Eye (tissue), 1 donor: ENCODE results near the gene DNAH2.

ENCODE experiments used
- DNase-seq: peaks from one replicate; pipeline ENCODE4 v3.0.0-alpha.2; 2015

DNAH2 gene

DNA sequence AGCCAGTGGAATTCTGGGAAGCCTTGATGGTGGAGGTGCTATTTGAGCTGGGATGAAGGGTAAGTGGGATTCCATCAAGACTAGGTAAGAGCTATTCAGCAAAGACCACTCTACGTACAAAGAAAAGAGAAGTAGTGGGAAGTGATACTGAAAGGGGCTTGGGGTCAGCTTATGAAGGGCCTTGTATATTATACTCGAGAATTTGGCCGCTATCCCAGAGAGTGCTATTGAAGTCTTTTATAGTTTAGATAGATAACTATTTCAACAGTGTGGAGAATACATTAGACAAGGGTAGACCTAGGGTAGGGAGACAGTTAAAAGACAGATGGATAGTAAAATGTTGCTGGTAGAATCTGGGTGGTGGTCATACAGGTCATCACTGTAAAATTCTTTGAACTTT is 10.3 kb downstream of the DNAH2 start:
- no peak for DNase-seq

DNA sequence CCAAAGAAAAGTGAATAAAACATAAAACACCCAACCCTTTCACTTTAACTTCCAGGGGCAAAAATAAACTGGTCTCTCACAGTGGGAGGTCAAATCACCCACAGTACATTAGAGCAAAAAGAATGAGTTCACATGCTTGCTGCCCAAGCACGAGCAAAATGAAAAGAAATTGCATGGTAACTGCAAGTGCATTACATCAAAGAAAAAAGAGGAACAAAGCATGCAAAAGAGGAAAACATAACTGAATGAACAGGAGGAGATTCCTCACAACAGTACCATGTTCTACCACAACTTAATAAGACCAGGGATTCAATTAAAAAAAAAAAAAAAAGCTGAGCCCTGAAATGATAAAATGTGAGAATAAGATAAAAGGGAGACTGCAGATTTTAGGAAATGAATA is 12.3 kb downstream of the DNAH2 start:
- no peak for DNase-seq

GRCh38 chr17:7732981-7733539 is 15.5 kb downstream of the DNAH2 start:
- no peak for DNase-seq

DNA sequence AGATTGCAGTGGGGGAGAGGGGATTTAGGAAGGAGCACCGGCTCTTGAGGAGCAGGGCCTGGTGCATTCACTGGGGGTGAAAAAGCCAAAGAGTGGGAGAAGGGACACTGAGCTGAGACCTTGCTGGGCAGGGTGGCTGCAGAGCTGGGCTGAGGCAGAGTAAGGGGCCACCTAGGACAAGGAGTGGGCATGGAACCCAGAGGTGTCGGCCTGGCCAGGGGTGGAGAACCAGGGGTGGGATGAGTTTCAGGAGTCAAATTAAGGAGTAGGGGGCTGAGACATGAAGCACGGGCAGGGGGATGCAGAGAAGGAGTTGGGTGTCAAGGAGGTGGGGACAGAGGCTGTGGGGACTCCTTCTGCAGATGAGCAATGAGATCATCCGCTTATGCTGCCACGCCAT is 20.1 kb downstream of the DNAH2 start:
- no peak for DNase-seq

DNA sequence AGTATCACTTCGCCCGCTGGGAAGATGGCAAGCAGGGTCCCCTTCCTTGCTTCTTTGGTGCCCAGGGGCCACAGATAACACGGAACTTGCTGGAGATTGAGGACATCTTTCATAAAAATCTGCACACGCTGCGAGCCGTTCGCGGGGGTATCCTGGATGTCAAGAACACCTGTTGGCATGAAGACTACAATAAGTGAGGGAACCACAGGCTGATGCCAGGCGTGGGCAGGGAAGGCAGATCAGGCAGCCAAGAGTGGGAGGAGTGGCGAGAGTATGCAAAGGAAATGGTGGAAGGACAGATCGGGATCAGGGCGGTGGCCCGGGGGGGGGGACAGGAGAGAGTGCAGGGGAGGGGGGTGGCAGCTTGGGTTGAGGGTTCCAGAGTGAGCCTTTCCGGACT is 22.2 kb downstream of the DNAH2 start:
- no peak for DNase-seq

DNA sequence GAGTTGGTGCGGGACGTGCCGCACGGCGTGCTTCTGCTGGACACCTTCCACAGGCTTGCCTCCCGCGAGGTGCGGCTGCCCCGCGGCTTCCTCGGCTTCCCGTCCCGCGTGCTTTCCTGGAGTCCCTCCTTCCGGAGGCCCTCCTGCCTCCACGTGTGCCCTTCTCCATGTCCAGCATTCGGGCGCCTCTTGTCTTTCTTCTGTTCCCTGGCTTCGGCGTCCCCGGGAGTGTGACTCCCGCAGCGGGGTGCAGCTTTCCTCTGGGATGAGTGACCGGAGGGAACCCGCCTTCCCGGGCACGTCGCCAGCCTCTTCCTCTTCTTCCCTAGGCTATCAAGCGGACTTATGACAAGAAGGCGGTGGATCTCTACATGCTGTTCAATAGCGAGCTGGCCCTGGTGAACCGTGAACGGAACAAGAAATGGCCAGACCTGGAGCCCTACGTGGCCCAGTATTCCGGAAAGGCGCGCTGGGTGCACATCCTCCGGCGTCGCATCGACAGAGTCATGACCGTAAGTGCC is 23.0 kb downstream of the DNAH2 start:
- DNase-seq: no peak

GRCh38 chr17:7742729-7743128 is 25.2 kb downstream of the DNAH2 start:
- DNase-seq: no peak

- DNase-seq: no peak
Observed at GRCh38 chr17:7744416-7744815, 26.9 kb downstream of the DNAH2 start.

GRCh38 chr17:7745748-7746470 is 28.4 kb downstream of the DNAH2 start:
- no peak for DNase-seq

DNA sequence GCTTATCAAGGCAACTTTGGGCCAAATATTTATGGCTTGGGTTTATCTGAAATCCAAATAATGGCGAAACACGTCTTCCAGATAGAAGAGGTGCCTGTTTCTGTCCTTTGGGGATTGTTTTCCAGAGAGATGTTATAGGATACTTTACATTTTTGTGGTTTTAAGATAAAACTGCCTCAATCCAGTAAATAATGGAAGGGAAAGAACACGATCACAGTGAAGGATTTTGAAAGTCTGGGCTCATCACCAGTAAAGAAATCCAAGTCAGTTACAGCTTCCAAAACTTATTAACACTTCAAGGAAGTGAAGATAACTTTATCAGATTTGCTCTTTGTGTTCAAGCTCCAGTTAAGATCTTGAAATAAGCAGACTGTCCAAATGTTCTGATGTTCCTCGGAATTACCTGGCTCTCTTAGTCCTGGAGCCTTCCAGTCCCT is 30.1 kb downstream of the DNAH2 start:
- peak; percentile 23 for DNase-seq

- DNase-seq: peak; percentile 36
Observed at GRCh38 chr17:7748076-7748775, 30.7 kb downstream of the DNAH2 start.

DNA sequence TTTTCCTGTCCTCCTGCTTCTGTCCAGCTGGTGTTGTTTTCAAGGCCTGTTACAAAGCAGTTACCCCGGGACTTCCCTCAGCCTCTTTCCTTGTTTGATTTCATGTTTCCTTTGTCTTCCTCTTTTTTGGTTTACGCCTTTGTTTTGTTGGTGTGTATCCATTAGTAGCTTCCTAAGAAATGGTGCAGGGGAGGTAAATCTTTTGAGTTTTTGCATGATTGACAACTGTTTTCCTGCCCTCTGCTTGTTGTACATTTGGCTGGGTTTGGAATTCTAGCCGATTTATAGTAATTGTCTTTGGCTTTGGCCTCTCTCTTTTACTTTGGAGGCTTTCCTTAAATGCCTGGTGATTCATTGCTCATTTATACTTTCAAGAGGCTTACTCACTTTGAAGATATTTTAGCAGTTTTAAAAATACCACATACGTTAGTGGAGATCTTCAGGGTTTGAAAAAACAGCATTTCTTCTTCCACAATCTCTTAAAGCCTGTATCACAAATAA is 32.8 kb downstream of the DNAH2 start:
- no peak for DNase-seq

DNA sequence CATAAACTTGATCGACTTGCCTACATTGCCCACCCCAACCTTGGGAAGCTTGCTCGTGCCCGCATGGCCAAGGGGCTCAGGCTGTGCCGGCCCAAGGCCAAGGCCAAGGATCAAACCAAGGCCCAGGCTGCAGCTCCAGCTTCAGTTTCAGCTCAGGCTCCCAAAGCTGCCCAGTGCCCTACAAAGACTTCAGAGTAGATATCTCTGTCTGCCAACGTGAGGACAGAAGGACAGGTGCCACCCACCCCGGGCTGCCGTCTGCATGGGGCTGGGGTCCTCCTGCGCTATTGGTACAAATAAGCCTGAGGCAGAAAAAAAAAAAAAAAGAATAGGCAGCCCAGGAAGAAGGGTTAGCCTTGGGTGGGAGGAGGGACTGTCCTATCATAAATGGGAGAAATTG is 37.1 kb downstream of the DNAH2 start:
- DNase-seq: no peak

DNA sequence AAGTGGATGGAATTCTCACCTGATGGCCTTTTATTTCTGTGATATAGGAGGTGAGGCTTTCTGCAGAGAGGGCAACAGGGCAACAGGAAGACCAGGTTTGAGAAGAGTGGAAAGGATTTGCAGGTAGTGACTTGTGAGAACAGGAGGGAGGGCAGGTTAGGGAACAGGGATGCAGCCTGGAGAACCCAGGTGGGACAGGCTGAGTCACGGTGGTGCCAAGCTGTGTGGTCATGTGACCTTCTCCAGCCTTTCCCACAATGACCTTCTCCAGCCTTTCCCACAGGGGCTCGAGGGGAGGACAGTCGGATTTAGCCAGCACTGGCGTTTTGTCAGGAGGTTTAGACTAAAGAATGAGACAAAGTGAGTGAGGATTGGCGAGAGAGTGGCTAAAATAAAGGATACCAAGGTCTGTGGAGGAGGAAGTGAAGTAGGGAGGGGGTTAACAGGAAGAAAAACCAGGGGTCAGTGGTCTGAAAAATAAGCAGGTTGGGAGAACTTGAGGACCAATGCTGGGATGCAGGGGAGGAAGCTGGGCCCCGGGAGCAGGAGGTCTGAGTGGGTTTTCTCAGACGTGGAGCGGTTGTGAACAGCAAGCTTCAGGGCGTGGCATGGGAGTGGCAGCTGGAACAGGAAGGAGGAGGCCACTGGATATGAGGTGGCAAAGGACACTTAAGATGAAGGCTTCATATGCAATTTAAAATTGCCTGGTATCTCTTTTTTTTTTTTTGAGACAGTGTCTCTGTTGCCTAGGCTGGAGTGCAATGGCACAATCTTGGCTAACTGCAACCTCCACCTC is 37.7 kb downstream of the DNAH2 start:
- no peak for DNase-seq

- DNase-seq: no peak
Observed at GRCh38 chr17:7756968-7757367, 39.4 kb downstream of the DNAH2 start.

DNA sequence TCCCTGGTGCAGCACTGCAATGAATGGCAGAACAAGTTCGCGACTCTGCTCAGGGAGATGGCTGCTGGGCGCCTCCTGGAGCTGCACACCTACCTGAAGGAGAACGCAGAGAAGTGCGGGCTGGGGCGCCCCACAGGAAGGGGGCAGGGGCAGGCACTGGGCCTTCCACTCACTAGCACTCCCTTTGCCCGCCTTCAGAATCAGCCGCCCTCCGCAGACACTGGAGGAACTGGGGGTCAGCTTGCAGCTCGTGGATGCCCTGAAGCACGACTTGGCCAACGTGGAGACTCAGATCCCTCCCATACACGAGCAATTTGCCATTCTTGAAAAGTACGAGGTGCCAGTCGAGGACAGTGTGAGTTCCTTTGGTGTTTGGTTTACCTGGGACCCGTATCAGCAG is 46.4 kb downstream of the DNAH2 start:
- no peak for DNase-seq

GRCh38 chr17:7767004-7767403 is 49.5 kb downstream of the DNAH2 start:
- no peak for DNase-seq

- DNase-seq: peak; percentile 52
Observed at GRCh38 chr17:7767405-7768021, 50.0 kb downstream of the DNAH2 start.

GRCh38 chr17:7769854-7770253 is 52.3 kb downstream of the DNAH2 start:
- no peak for DNase-seq

DNA sequence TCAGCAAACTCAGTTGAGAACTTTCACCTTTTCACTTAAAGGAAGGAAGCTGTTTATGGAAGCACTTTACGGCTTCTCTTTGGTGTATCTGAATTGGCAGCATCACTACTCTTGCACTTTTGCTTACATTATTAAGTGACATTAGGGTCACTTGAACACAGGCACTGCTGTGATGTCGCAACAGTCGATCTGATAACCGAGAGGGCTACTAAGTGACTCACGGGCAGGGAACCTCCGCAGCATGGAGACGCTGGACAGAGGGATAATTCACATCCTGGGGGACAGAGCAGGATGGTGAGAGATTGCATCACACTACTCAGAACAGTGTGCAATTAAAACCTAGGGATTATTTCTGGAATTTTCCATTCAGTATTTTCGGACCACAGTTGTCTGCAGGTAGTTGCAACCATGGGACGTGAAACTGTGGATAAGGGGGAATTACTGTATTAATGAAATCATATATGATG is 56.5 kb downstream of the DNAH2 start:
- no peak for DNase-seq

DNA sequence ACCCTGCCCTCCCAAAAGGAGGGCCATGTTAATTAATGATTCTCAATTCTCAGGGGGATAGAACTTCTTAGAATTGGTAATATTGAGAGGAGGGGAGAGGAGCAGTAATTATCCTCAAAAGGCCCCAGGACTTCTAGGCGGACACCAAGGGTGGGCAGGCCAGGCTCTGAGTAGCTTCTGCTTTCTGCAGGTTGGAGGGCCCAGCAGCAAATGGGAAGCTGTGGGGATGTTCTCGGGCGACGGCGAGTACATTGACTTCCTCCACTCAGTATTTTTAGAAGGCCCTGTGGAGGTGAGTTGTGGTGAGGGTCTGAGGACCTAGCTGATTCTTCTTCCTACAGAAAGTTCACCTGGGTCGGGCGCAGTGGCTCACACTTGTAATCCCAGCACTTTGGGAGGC is 57.5 kb downstream of the DNAH2 start:
- DNase-seq: no peak

- no peak for DNase-seq
Observed at GRCh38 chr17:7777017-7777416, 59.5 kb downstream of the DNAH2 start.
